ENCODE measurements around the gene VTA1.

- TF ChIP-seq CTCF (IDR thresholded peaks at IDR 0.05), result peak; percentile 21 to 58 (median 47)
- TF ChIP-seq POLR2A (IDR thresholded peaks at IDR 0.05), result no peak
These were observed 60.3 kb downstream of the VTA1 start for GRCh38 chr6:142207265-142207877.
